Keratinocyte (primary cell): Measurements from ENCODE around the gene TOM1L2.

Experiments used
- EZH2 ChIP-seq: IDR thresholded peaks from one replicate; pipeline ENCODE4 v1.6.1; 2012; ENCODE audit warnings: inconsistent platforms, mild to moderate bottlenecking, low read length, moderate library complexity
- TF ChIP-seq, protein P1 (sequence below), 3 experiments: IDR thresholded peaks in 1 of 3; conservative IDR thresholded peaks in 1 of 3; optimal IDR thresholded peaks in 1 of 3; 2 replicates in 2 of 3; 3 replicates in 1 of 3; pipeline versions ENCODE3 to v1.5.1; 2011; ENCODE audit warnings: low read length in 3 of 3, mild to moderate bottlenecking in 3 of 3, moderate library complexity in 2 of 3, control low read depth in 1 of 3, inconsistent platforms in 1 of 3; ENCODE audit not compliant: insufficient read depth in 2 of 3; ENCODE audit errors: extremely low read depth in 1 of 3

- TF ChIP-seq, protein P1, sequence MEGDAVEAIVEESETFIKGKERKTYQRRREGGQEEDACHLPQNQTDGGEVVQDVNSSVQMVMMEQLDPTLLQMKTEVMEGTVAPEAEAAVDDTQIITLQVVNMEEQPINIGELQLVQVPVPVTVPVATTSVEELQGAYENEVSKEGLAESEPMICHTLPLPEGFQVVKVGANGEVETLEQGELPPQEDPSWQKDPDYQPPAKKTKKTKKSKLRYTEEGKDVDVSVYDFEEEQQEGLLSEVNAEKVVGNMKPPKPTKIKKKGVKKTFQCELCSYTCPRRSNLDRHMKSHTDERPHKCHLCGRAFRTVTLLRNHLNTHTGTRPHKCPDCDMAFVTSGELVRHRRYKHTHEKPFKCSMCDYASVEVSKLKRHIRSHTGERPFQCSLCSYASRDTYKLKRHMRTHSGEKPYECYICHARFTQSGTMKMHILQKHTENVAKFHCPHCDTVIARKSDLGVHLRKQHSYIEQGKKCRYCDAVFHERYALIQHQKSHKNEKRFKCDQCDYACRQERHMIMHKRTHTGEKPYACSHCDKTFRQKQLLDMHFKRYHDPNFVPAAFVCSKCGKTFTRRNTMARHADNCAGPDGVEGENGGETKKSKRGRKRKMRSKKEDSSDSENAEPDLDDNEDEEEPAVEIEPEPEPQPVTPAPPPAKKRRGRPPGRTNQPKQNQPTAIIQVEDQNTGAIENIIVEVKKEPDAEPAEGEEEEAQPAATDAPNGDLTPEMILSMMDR (optimal IDR thresholded peaks at IDR 0.05 in 1 of 3, IDR thresholded peaks at IDR 0.05 in 1 of 3, conservative IDR thresholded peaks at IDR 0.05 in 1 of 3; ENCODE audit: extremely low read depth in 1 of 3, insufficient read depth in 2 of 3, low read length in 3 of 3): no peak
- no peak for TF ChIP-seq EZH2
Observed at GRCh38 chr17:17822616-17823015, 149.6 kb downstream of the TOM1L2 start.
